GM21381 (cell line): ENCODE data around the gene HES1.
A peak's percentile ranks its signal among the peaks of the same experiment; 100 is the strongest.
"Not testable (repeated sequence)": the region's sequence is repeated elsewhere in the genome, so short reads cannot be mapped to it uniquely, and the experiment has no call there.

Experiments
- ATAC-seq: cut with Tn5 transposase; IDR thresholded peaks from one replicate; pipeline ENCODE4 v1.9.1; 2021; ENCODE audit warnings: mild to moderate bottlenecking, moderate library complexity; ENCODE audit not compliant: unreplicated experiment

The HES1 gene

DNA sequence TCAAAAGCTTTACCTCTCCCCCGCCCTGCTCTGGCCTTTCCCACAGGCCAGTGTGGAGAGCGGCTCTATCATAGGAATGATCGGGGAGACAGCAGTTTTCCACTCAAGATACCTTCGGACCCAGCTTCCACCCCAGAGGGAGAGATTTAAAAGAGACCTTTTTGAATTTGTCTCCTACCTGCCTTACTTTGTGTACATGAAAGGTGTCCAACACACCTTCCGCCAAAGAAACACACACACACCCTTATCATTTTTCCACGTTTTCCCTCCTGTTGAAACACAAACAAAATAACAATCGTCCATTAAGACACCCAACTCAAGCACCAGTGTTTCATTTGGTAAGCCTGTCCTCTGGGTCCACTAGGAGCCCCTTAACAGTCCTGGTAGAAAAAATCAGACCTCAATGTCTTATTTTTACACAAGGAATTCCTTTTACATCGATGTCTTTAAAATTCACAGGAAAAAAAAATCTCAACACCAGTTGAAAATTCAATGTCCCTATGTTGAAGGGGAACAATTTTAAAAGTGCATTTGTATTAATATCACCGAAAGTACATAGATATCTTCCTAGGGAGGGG is 4.0 kb downstream of the HES1 start:
- no peak for ATAC-seq

- no peak for ATAC-seq
These were observed 4.8 kb downstream of the HES1 start for GRCh38 chr3:194140520-194141414.

- peak; percentile 46 for ATAC-seq
These were observed 5.6 kb downstream of the HES1 start for GRCh38 chr3:194141415-194142155.

GRCh38 chr3:194142156-194142910 is 6.4 kb downstream of the HES1 start:
- no peak for ATAC-seq

- no peak for ATAC-seq
These were observed 9.8 kb downstream of the HES1 start for GRCh38 chr3:194145702-194146101.

- ATAC-seq = no peak
These were observed 11.7 kb downstream of the HES1 start for GRCh38 chr3:194147679-194148078.

DNA sequence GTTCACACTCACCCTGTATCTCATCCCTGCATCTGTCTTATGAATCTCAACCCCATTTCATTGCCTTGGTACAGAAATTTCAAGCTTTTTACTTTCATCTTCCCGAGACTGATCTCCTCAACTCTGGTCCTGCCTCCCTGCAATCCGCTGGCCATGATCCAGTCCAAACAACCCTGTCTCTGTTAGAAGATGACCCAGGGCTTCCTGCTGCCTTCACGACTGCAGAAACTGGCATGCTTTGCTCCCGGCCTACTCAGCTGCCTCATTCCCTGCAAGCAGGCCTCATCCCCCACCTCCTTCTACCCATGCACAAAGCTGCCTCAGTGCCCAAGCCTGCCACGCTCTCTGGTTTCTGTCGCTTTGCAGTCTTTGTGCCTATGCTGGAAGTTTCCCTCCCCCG is 12.4 kb downstream of the HES1 start:
- no peak for ATAC-seq

- no peak for ATAC-seq
These were observed 14.4 kb downstream of the HES1 start for GRCh38 chr3:194150252-194150934.

DNA sequence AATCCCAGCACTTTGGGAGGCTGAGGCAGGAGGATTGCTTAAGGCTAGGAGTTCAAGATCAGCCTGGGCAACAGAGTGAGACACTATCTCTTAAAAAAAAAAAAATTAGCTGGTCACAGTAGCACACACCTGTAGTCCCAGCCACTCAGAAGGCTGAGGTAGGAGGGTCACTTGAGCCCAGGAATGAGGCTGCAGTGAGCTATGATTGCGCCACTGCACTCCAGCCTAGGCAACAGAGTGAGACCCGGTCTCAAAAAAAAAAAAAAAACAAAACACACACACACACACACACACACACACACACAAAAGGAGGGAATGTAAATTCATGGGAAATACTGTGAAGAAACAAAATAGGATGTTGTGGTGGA is 15.0 kb downstream of the HES1 start:
- ATAC-seq = not testable (repeated sequence)

GRCh38 chr3:194154346-194154745 is 18.4 kb downstream of the HES1 start:
- ATAC-seq = no peak

DNA sequence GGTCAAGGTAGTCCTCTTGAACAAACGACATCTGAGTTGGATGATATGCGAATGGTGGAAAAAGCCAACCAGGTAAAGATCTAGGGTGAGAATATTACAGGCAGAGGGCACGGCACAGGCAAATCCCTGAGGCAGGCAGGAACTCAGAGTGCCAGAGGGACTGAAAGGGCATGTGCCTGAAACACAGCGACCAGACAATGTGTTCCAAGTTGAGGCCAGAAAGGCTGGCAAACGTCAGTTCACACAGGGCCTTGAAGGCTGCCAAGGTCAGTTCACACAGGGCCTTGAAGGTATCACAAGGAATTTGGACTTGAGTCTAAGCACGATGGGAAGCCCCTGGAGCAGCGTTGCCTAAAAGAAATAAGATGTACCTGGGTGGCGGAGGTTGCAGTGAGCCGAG is 20.1 kb downstream of the HES1 start:
- ATAC-seq = no peak

GRCh38 chr3:194158942-194159439 is 23.0 kb downstream of the HES1 start:
- no peak for ATAC-seq

- ATAC-seq = no peak
These were observed 24.2 kb downstream of the HES1 start for GRCh38 chr3:194160158-194160557.

GRCh38 chr3:194161131-194162045 is 25.4 kb downstream of the HES1 start:
- no peak for ATAC-seq

GRCh38 chr3:194162070-194162678 is 26.2 kb downstream of the HES1 start:
- ATAC-seq = no peak

DNA sequence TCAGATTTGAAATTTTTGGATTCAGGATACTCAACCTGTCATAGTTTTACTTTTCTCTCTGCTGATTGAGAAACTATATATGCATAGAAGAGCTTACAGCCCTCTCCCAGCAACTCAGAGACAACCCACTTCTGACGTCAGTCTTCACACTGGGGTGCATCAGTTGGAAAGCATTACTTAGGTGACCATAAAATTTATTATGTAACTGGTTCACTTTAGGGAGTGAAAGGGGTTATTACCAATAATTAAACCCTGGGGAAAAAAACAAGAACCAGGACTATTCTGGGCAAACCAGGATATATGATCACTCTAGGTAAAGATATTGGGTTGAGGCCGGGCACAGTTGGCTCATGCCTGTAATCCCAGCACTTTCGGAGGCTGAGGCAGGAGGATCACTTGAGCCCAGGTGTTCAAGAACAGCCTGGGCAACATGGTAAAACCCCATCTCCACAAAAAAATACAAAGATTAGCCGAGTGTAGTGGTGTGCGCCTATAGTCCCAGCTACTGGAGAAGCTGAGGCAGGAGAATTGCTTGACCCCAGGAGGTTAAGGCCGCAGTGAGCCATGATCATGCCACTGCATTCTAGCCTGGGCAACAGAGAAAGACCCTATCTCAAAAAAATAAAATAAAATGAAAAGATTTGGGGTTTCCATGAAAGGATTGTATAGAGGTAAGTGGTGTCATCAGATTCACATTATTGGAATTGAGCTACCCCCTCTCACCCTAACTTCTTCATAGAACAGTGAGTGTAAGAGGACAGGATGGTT is 27.1 kb downstream of the HES1 start:
- no peak for ATAC-seq

DNA sequence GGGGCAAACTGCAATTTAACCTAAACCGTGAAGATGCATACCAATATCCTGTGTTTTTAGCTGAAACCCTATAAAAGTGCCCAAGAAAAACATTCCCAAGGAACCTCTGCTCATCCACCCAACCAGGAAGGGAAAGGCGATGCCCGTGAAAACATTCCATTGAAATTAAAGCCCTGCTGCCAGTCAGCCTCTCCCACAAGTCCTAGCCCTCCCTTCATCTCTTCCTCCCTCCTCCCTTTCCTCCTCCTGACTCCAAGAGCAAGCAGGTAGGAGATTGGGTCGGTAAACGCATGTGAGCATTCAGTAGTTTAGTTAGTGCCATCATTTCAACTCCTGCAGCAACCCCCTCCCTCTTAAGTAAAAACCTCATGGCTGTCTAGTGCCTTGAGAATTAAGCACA is 27.7 kb downstream of the HES1 start:
- ATAC-seq = no peak

GRCh38 chr3:194164861-194165260 is 28.9 kb downstream of the HES1 start:
- no peak for ATAC-seq
